ENCODE results near the gene SPANXD.
"Not testable (repeated sequence)": the region's sequence is repeated elsewhere in the genome, so short reads cannot be mapped to it uniquely, and the experiment has no call there.

The SPANXD gene

GRCh38 chrX:141698639-141699038 lies at the start of gene SPANXD:
Gene SPANXD (minus strand): TSS chrX:141698739. CDS start chrX:141698405, 334 bp downstream.
- not testable (repeated sequence) for H3K4me3 ChIP-seq (ENCODE audit: low read depth, low read length); DNase-seq (ENCODE audit: low read depth)

- no peak for TF ChIP-seq CTCF (conservative IDR thresholded peaks at IDR 0.05; ENCODE audit: low read depth, low read length)
- no peak overlapping the region for H3K4me3 ChIP-seq (ENCODE audit: low read depth, low read length)
- no peak for DNase-seq (ENCODE audit: low read depth)
These were observed 44.1 kb upstream of the SPANXD start for GRCh38 chrX:141742666-141743065.

GRCh38 chrX:141736656-141737055 lies 38.1 kb upstream of the SPANXD start:
- no peak for DNase-seq (ENCODE audit: low read depth)
- TF ChIP-seq CTCF (conservative IDR thresholded peaks at IDR 0.05; ENCODE audit: low read depth, low read length) = no peak
- H3K4me3 ChIP-seq (ENCODE audit: low read depth, low read length) = no peak overlapping the region

- TF ChIP-seq CTCF (conservative IDR thresholded peaks at IDR 0.05; ENCODE audit: low read depth, low read length) = no peak
- peak; percentile 74 for DNase-seq (ENCODE audit: low read depth)
- H3K4me3 ChIP-seq (ENCODE audit: low read depth, low read length) = no peak overlapping the region
These were observed 34.8 kb upstream of the SPANXD start for GRCh38 chrX:141733371-141733770.

GRCh38 chrX:141732031-141732430 lies 33.5 kb upstream of the SPANXD start:
- DNase-seq (ENCODE audit: low read depth) = peak; percentile 39
- H3K4me3 ChIP-seq (ENCODE audit: low read depth, low read length) = no peak overlapping the region
- no peak for TF ChIP-seq CTCF (conservative IDR thresholded peaks at IDR 0.05; ENCODE audit: low read depth, low read length)

- DNase-seq (ENCODE audit: low read depth) = peak; percentile 40
- H3K4me3 ChIP-seq (ENCODE audit: low read depth, low read length) = no peak overlapping the region
- TF ChIP-seq CTCF (conservative IDR thresholded peaks at IDR 0.05; ENCODE audit: low read depth, low read length) = no peak
These were observed 25.6 kb upstream of the SPANXD start for GRCh38 chrX:141724186-141724585.

- no peak for TF ChIP-seq CTCF (conservative IDR thresholded peaks at IDR 0.05; ENCODE audit: low read depth, low read length)
- no peak overlapping the region for H3K4me3 ChIP-seq (ENCODE audit: low read depth, low read length)
- DNase-seq (ENCODE audit: low read depth) = no peak
These were observed 16.1 kb upstream of the SPANXD start for GRCh38 chrX:141714680-141715079.

GRCh38 chrX:141701072-141701471 lies 2.5 kb upstream of the SPANXD start:
- H3K4me3 ChIP-seq (ENCODE audit: low read depth, low read length) = no peak overlapping the region
- no peak for TF ChIP-seq CTCF (conservative IDR thresholded peaks at IDR 0.05; ENCODE audit: low read depth, low read length)

More at GRCh38 chrX:141701072-141701471, 2.5 kb upstream of the SPANXD start:
- peak; percentile 14 for DNase-seq (ENCODE audit: low read depth)
